SU-DHL-6 (cell line): ENCODE data around the gene XNDC1N.

Experiments
- EZH2phosphoT487 ChIP-seq: fragments of 200-600 bp; sonication (generic), shearing (Covaris generic); conservative IDR thresholded peaks from 2 replicates; pipeline ENCODE4 v1.6.1; 2018; ENCODE audit warnings: mild to moderate bottlenecking, antibody characterized with exemption, low read length, moderate library complexity, mixed read lengths
- TF ChIP-seq, protein P1 (sequence below): fragments of 200-600 bp; sonication (generic); IDR thresholded peaks from one replicate; pipeline ENCODE4 v1.5.1; 2017; ENCODE audit warnings: antibody characterized with exemption, mild to moderate bottlenecking, low read length, moderate library complexity; ENCODE audit not compliant: insufficient read depth, poor library complexity, severe bottlenecking

DNA sequence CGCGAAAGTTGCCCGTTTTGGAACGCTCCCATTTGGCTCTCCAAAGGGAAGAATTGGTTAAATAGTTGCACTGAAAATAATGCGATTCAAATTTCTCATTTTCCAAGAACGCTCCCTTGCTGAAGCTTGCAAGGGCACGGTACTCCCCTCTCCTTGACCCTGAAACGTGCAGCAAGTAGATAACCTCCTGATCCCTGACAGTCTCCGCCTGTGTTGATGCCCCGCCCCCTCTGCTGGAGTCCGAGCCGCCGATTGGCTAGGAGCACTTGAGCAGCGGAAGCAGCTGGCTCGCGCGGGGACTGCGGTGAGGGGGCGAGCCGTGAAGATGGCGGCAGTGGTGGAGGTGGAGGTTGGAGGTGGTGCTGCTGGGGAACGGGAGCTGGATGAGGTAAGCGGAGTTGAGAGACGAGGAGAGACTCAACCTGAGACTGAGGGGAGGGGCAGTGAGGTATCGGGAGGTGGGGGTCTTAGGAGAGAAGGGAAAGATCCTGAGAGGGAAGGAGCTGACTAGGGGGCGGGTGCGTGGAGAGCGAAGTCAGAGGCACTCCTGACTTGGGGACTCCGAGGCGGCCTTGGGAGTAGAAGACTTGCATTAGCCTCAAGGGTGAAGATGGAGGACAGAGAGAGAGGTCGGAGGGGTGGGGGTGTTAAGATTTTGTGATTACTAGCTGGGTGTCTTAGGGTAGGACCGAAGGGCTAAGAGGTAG, 496 bp upstream of the XNDC1N start, which contains the start of gene RNF121:
- TF ChIP-seq, protein P1, sequence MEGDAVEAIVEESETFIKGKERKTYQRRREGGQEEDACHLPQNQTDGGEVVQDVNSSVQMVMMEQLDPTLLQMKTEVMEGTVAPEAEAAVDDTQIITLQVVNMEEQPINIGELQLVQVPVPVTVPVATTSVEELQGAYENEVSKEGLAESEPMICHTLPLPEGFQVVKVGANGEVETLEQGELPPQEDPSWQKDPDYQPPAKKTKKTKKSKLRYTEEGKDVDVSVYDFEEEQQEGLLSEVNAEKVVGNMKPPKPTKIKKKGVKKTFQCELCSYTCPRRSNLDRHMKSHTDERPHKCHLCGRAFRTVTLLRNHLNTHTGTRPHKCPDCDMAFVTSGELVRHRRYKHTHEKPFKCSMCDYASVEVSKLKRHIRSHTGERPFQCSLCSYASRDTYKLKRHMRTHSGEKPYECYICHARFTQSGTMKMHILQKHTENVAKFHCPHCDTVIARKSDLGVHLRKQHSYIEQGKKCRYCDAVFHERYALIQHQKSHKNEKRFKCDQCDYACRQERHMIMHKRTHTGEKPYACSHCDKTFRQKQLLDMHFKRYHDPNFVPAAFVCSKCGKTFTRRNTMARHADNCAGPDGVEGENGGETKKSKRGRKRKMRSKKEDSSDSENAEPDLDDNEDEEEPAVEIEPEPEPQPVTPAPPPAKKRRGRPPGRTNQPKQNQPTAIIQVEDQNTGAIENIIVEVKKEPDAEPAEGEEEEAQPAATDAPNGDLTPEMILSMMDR, result no peak
- TF ChIP-seq EZH2phosphoT487, result no peak
